IPS-18a (cell line): ENCODE results near the gene LRCH1.

Experiments used
- H3K27ac ChIP-seq: one replicate; pipeline ENCODE4 v1.5.1; 2013; ENCODE audit warnings: low read length
- H3K27me3 ChIP-seq: one replicate; pipeline ENCODE4 v1.6.1; 2013; ENCODE audit warnings: mild to moderate bottlenecking, low read length; ENCODE audit not compliant: control insufficient read depth, insufficient read depth
- H3K36me3 ChIP-seq: one replicate; pipeline ENCODE4 v1.6.1; 2013; ENCODE audit warnings: low read depth, low read length; ENCODE audit not compliant: control insufficient read depth
- H3K4me1 ChIP-seq: one replicate; pipeline ENCODE4 v1.6.1; 2013; ENCODE audit warnings: low read depth, low read length; ENCODE audit not compliant: control insufficient read depth
- H3K4me3 ChIP-seq: one replicate; pipeline ENCODE4 v1.5.1; 2013; ENCODE audit warnings: low read length
- H3K9ac ChIP-seq: one replicate; pipeline ENCODE4 v1.6.1; 2013; ENCODE audit warnings: mild to moderate bottlenecking, low read length, moderate library complexity
- H3K9me3 ChIP-seq: one replicate; pipeline ENCODE4 v1.6.1; 2013; ENCODE audit warnings: low read depth, low read length; ENCODE audit not compliant: control insufficient read depth

The LRCH1 gene

GRCh38 chr13:46580362-46580839 is 27.4 kb downstream of the LRCH1 start:
- no peak overlapping the region for H3K27ac ChIP-seq
- no peak overlapping the region for H3K4me3 ChIP-seq
- H3K27me3 ChIP-seq = no peaks in the 10 kb centered on the region
- no peaks in the 10 kb centered on the region for H3K9me3 ChIP-seq
- H3K4me1 ChIP-seq = no peaks in the 10 kb centered on the region
- no peak overlapping the region for H3K9ac ChIP-seq
- H3K36me3 ChIP-seq = no peaks in the 10 kb centered on the region

GRCh38 chr13:46582190-46582589 is 29.2 kb downstream of the LRCH1 start:
- H3K9ac ChIP-seq = no peak overlapping the region
- H3K4me1 ChIP-seq = no peaks in the 10 kb centered on the region
- H3K4me3 ChIP-seq = no peak overlapping the region
- H3K9me3 ChIP-seq = no peaks in the 10 kb centered on the region
- no peaks in the 10 kb centered on the region for H3K36me3 ChIP-seq
- no peaks in the 10 kb centered on the region for H3K27me3 ChIP-seq
- H3K27ac ChIP-seq = no peak overlapping the region

GRCh38 chr13:46586751-46587514 is 34.0 kb downstream of the LRCH1 start:
- H3K36me3 ChIP-seq = no peaks in the 10 kb centered on the region
- H3K9ac ChIP-seq = no peak overlapping the region
- H3K27ac ChIP-seq = no peak overlapping the region
- no peak overlapping the region for H3K4me3 ChIP-seq
- H3K27me3 ChIP-seq = no peaks in the 10 kb centered on the region
- no peaks in the 10 kb centered on the region for H3K9me3 ChIP-seq
- H3K4me1 ChIP-seq = no peaks in the 10 kb centered on the region

GRCh38 chr13:46587807-46588418 is 34.9 kb downstream of the LRCH1 start:
- Histone ChIP-seq H3K4me1 (no peaks in the 10 kb centered on the region), H3K27ac (no peak overlapping the region), H3K36me3 (no peaks in the 10 kb centered on the region), H3K9me3 (no peaks in the 10 kb centered on the region), H3K4me3 (no peak overlapping the region), H3K27me3 (no peaks in the 10 kb centered on the region), H3K9ac (no peak overlapping the region)

- Histone ChIP-seq H3K4me3 (no peak overlapping the region), H3K9me3 (no peaks in the 10 kb centered on the region), H3K27me3 (no peaks in the 10 kb centered on the region), H3K9ac (no peak overlapping the region), H3K27ac (no peak overlapping the region), H3K36me3 (no peaks in the 10 kb centered on the region), H3K4me1 (no peaks in the 10 kb centered on the region)
Measured at GRCh38 chr13:46592385-46592784, 39.4 kb downstream of the LRCH1 start.

GRCh38 chr13:46593398-46593797 is 40.4 kb downstream of the LRCH1 start:
- Histone ChIP-seq H3K9me3 (no peaks in the 10 kb centered on the region), H3K9ac (no peak overlapping the region), H3K4me1 (no peaks in the 10 kb centered on the region), H3K27me3 (no peaks in the 10 kb centered on the region), H3K27ac (no peak overlapping the region), H3K4me3 (no peak overlapping the region), H3K36me3 (no peaks in the 10 kb centered on the region)

GRCh38 chr13:46594374-46595078 is 41.6 kb downstream of the LRCH1 start:
- Histone ChIP-seq H3K27me3 (no peaks in the 10 kb centered on the region), H3K9me3 (no peaks in the 10 kb centered on the region), H3K4me3 (no peak overlapping the region), H3K4me1 (no peaks in the 10 kb centered on the region), H3K27ac (no peak overlapping the region), H3K9ac (no peak overlapping the region), H3K36me3 (no peaks in the 10 kb centered on the region)

- Histone ChIP-seq H3K36me3 (no peaks in the 10 kb centered on the region), H3K4me3 (no peak overlapping the region), H3K27ac (no peak overlapping the region), H3K9me3 (no peaks in the 10 kb centered on the region), H3K4me1 (no peaks in the 10 kb centered on the region), H3K27me3 (no peaks in the 10 kb centered on the region), H3K9ac (no peak overlapping the region)
Measured at GRCh38 chr13:46595136-46595884, 42.3 kb downstream of the LRCH1 start.

GRCh38 chr13:46595885-46596275 is 42.9 kb downstream of the LRCH1 start:
- Histone ChIP-seq H3K4me1 (no peaks in the 10 kb centered on the region), H3K4me3 (no peak overlapping the region), H3K27ac (no peak overlapping the region), H3K9me3 (no peaks in the 10 kb centered on the region), H3K9ac (no peak overlapping the region), H3K36me3 (no peaks in the 10 kb centered on the region), H3K27me3 (no peaks in the 10 kb centered on the region)

- Histone ChIP-seq H3K4me3 (no peak overlapping the region), H3K9me3 (no peaks in the 10 kb centered on the region), H3K27me3 (no peaks in the 10 kb centered on the region), H3K4me1 (no peaks in the 10 kb centered on the region), H3K27ac (no peak overlapping the region), H3K36me3 (no peaks in the 10 kb centered on the region), H3K9ac (no peak overlapping the region)
Measured at GRCh38 chr13:46596466-46596865, 43.5 kb downstream of the LRCH1 start.

- Histone ChIP-seq H3K4me3 (no peak overlapping the region), H3K9ac (no peak overlapping the region)
Measured at GRCh38 chr13:46598140-46598819, 45.3 kb downstream of the LRCH1 start.

More at GRCh38 chr13:46598140-46598819, 45.3 kb downstream of the LRCH1 start:
- no peak overlapping the region for H3K27ac ChIP-seq
- H3K9me3 ChIP-seq = no peaks in the 10 kb centered on the region
- no peaks in the 10 kb centered on the region for H3K4me1 ChIP-seq
- no peaks in the 10 kb centered on the region for H3K36me3 ChIP-seq
- no peaks in the 10 kb centered on the region for H3K27me3 ChIP-seq
